Spinal cord (tissue), 10 donors: ENCODE measurements around the gene KCNH2. TPM values are rescaled to one million over a fixed set of nuclear protein-coding genes. Genes with fewer than 3 reads are reported as not detected.

ENCODE experiments used
- DNase-seq, 6 donors: peaks; one replicate each; pipeline versions ENCODE4 v3.0.0 to v3.0.0-alpha.2; 2013 to 2015; ENCODE audit warnings: low spot score in 6 of 6, low read depth in 4 of 6
- H3K27ac ChIP-seq: one replicate; pipeline ENCODE4 v1.5.1; 2013; ENCODE audit warnings: low read depth, low read length, control low read depth
- H3K27me3 ChIP-seq: one replicate; pipeline ENCODE4 v1.6.1; 2013; ENCODE audit warnings: low read length; ENCODE audit not compliant: control insufficient read depth, insufficient read depth
- H3K36me3 ChIP-seq: one replicate; pipeline ENCODE4 v1.6.1; 2013; ENCODE audit warnings: low read length; ENCODE audit not compliant: control insufficient read depth, insufficient read depth
- H3K4me1 ChIP-seq: one replicate; pipeline ENCODE4 v1.6.1; 2013; ENCODE audit warnings: low read length; ENCODE audit not compliant: control insufficient read depth, insufficient read depth
- H3K4me3 ChIP-seq: one replicate; pipeline ENCODE4 v1.5.1; 2013; ENCODE audit warnings: low read depth, low read length, control low read depth
- H3K9me3 ChIP-seq: one replicate; pipeline ENCODE4 v1.6.1; 2013; ENCODE audit warnings: low read length; ENCODE audit not compliant: control insufficient read depth, insufficient read depth
- WGBS: methylation state at CpG from one replicate; pipeline ENCODE4 v1.1.5; 2013; ENCODE audit warnings: missing lambda C conversion rate; ENCODE audit not compliant: insufficient coverage; 5-methylcytosine and 5-hydroxymethylcytosine counted together
- polyA plus RNA-seq, 2 donors: library from polyadenylated mRNA; unstranded; fragments of 120-200 nt; gene quantifications; one replicate each; pipeline ENCODE4 v1.2.1, GENCODE V29; 2013; ENCODE audit not compliant: insufficient read length in 2 of 2
- total RNA-seq, 2 donors: library from RNA; depleted of rRNA in 1 of 2; stranded (reverse); fragments of 120-200 nt in 1 of 2; fragments of >200 nt in 1 of 2; gene quantifications; one replicate each; pipeline versions ENCODE4 v1.2.3 to v1.2.4, GENCODE V29; 2013 to 2014
- donor health status: healthy.

KCNH2 gene
- total and polyA plus RNA-seq, 4 donors = 9.1 to 39.4 (median 24.8) TPM

DNA sequence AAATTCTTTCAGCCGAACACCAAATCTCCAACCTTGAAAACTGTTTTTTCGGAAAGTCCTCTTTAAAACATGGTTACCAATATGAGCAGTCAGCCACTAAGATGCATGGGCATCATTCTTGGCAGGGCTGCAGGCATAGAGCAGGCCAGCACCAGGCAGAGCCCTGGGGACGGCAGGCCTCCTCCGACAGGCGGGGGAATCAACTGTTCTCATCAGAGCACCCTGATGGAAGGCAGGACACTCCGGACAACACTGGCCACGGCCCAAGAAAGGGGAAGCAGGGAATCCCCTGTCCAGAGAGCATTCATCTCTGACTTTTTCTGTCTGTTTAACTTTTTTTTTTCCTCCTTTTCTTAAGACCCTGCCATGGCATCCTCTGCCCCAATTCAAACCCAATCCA is 11.3 kb upstream of the KCNH2 start:
- Histone ChIP-seq H3K36me3 (no peaks in the 10 kb centered on the region), H3K27ac (no peak overlapping the region), H3K4me3 (no peak overlapping the region), H3K27me3 (no peaks in the 10 kb centered on the region), H3K9me3 (no peaks in the 10 kb centered on the region), H3K4me1 (peaks cover 35% of the 10 kb centered on the region)
- no peak for DNase-seq
- 73% methylated on average over 7 of the region's 7 CpGs for WGBS

GRCh38 chr7:150988230-150989226 is 10.4 kb upstream of the KCNH2 start:
- Histone ChIP-seq H3K27ac (peak overlapping the region; percentile 57), H3K4me1 (peaks cover 38% of the 10 kb centered on the region), H3K4me3 (no peak overlapping the region), H3K9me3 (no peaks in the 10 kb centered on the region), H3K27me3 (no peaks in the 10 kb centered on the region), H3K36me3 (no peaks in the 10 kb centered on the region)
- DNase-seq = peak in 3 of 6 donors; percentile 64 to 96 (median 95)
- 7% methylated on average over 21 of the region's 31 CpGs for WGBS

DNA sequence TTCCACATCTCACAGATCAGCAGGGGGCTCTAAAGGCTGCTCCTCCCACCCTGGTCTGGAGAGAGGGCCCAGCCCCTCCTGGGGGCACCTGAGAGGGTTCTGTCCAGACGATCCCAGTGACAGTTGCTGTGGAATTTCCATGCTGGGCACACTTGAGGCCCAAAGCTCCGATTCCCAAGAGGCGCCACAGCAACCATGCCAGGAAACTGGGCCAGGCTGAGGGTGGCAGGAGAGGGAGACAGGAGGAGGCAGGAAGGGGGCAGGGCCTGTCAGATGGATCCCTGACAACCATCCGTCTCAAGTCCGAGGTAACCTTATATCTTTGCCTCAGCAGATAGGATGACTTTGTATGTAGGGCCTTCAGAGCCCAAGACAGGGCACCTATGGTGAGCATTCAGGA is 8.4 kb upstream of the KCNH2 start:
- peaks cover 42% of the 10 kb centered on the region for H3K4me1 ChIP-seq
- WGBS = 84% methylated on average over 5 of the region's 5 CpGs
- no peak for DNase-seq
- no peaks in the 10 kb centered on the region for H3K9me3 ChIP-seq
- H3K27ac ChIP-seq = no peak overlapping the region
- no peaks in the 10 kb centered on the region for H3K27me3 ChIP-seq
- no peak overlapping the region for H3K4me3 ChIP-seq
- H3K36me3 ChIP-seq = no peaks in the 10 kb centered on the region

DNA sequence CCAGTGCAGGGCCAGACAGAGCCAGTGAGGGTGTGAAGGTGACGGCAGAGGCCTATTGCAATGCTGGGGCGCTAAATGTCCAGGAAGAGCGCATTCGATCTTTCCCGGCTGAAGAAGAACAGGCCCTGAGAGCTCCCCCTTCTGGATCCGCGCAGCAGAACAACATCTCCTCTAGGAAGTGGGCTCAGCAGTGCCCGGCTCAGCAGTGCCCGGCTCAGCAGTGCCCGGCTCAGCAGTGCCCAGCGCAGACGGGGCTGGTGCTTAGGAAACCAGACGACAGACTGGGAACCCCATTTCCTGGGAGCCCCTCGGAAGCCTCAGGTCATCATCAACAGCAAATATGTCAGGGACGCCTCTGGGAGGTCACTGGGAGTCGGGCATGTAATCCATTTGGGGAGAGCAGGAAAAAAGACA is 8.0 kb upstream of the KCNH2 start:
- WGBS = 4% methylated on average over 14 of the region's 16 CpGs
- Histone ChIP-seq H3K36me3 (no peaks in the 10 kb centered on the region), H3K4me3 (no peak overlapping the region), H3K27me3 (no peaks in the 10 kb centered on the region), H3K27ac (no peak overlapping the region), H3K9me3 (no peaks in the 10 kb centered on the region), H3K4me1 (peaks cover 46% of the 10 kb centered on the region)
- DNase-seq = peak in 2 of 6 donors; percentile 89 to 94

- WGBS = 21% methylated on average over 2 of the region's 2 CpGs
- Histone ChIP-seq H3K27me3 (no peaks in the 10 kb centered on the region), H3K27ac (no peak overlapping the region), H3K4me3 (no peak overlapping the region), H3K4me1 (peaks cover 62% of the 10 kb centered on the region), H3K36me3 (no peaks in the 10 kb centered on the region), H3K9me3 (no peaks in the 10 kb centered on the region)
- DNase-seq = peak in 1 of 6 donors; percentile 68
Measured at GRCh38 chr7:150983893-150984368, 5.8 kb upstream of the KCNH2 start.

DNA sequence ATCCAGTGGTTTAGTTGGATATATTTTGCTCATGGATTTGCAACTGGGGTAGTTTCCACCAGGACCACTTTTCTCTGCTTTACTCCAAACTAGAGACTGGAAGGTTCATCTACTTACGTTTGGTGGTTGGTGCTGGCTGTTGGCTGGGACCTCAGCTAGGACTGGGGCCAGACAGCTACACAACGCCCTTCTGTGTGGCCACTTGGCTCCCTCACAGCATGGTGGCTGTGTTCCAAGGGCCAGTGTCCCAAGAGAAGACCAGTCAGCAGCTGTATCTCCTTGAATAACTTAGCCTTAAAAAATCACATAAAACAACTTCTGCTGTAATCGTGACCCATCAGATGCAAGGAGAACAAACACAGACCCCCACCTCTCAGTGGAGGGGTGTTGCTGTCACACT is 4.2 kb upstream of the KCNH2 start:
- Histone ChIP-seq H3K4me3 (no peak overlapping the region), H3K36me3 (no peaks in the 10 kb centered on the region), H3K27me3 (no peaks in the 10 kb centered on the region), H3K4me1 (peaks cover 61% of the 10 kb centered on the region), H3K9me3 (no peaks in the 10 kb centered on the region), H3K27ac (no peak overlapping the region)
- WGBS = 9% methylated on average over 2 of the region's 3 CpGs
- peak in 1 of 6 donors; percentile 80 for DNase-seq

- no peak overlapping the region for H3K27ac ChIP-seq
- H3K4me3 ChIP-seq = no peak overlapping the region
- H3K36me3 ChIP-seq = no peaks in the 10 kb centered on the region
- H3K4me1 ChIP-seq = peaks cover 65% of the 10 kb centered on the region
- 34% methylated on average over 5 of the region's 6 CpGs for WGBS
- no peak for DNase-seq
- no peaks in the 10 kb centered on the region for H3K9me3 ChIP-seq
- H3K27me3 ChIP-seq = no peaks in the 10 kb centered on the region
Measured at GRCh38 chr7:150981644-150982043, 3.5 kb upstream of the KCNH2 start.

DNA sequence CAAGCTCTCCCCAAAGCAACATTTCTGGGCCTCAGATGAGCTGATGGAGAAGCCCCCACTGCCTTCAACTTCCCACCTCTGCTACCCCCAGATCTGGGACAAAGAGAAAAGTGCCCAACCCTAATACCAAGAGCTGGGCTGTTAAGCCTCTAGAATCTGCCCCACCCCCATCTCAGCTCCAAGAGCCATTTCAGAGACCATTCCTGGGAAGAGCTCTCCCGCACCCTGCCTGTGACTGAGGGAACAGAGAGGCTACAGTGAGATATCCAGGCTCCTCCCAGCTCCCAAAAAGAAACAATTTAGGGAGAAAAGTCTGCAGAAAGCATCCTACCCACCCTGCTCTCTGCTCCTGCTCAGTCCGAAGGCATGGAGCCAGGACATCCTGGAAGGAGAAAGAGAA is 2.5 kb upstream of the KCNH2 start:
- no peaks in the 10 kb centered on the region for H3K27me3 ChIP-seq
- H3K27ac ChIP-seq = no peak overlapping the region
- H3K4me3 ChIP-seq = no peak overlapping the region
- no peaks in the 10 kb centered on the region for H3K36me3 ChIP-seq
- peaks cover 65% of the 10 kb centered on the region for H3K4me1 ChIP-seq
- 57% methylated on average over 1 of the region's 2 CpGs for WGBS
- no peaks in the 10 kb centered on the region for H3K9me3 ChIP-seq
- peak in 2 of 6 donors; percentile 49 to 65 for DNase-seq

- no peaks in the 10 kb centered on the region for H3K9me3 ChIP-seq
- H3K27ac ChIP-seq = peak overlapping the region; percentile 44
- no peaks in the 10 kb centered on the region for H3K36me3 ChIP-seq
- no peak for DNase-seq
- H3K4me1 ChIP-seq = peaks cover 72% of the 10 kb centered on the region
- peak overlapping the region; percentile 31 for H3K4me3 ChIP-seq
- WGBS = 66% methylated on average over 6 of the region's 7 CpGs
- H3K27me3 ChIP-seq = no peaks in the 10 kb centered on the region
Measured at GRCh38 chr7:150979713-150980390, 1.7 kb upstream of the KCNH2 start.
